Kidney epithelial cell (primary cell): Measurements from ENCODE around the gene KRT25. TPM values are rescaled to one million over a fixed set of nuclear protein-coding genes. Genes with fewer than 3 reads are reported as not detected.

Experiments
- DNase-seq: peaks from one replicate; pipeline ENCODE4 v3.0.0-alpha.2; 2010; ENCODE audit warnings: low read depth
- H3K27me3 ChIP-seq: 2 replicates; pipeline ENCODE4 v1.6.0; 2011; ENCODE audit warnings: low read length; ENCODE audit not compliant: control insufficient read depth, insufficient read depth
- H3K36me3 ChIP-seq: 2 replicates; pipeline ENCODE4 v1.5.1; 2011; ENCODE audit warnings: low read length; ENCODE audit not compliant: control insufficient read depth, insufficient read depth
- H3K4me3 ChIP-seq: 2 replicates; pipeline ENCODE4 v1.5.1; 2011; ENCODE audit warnings: low read depth, mild to moderate bottlenecking, control low read depth, low read length
- CTCF ChIP-seq: IDR thresholded peaks from 2 replicates; pipeline ENCODE4 v1.5.1; 2011; ENCODE audit warnings: mild to moderate bottlenecking, moderate library complexity, low read length, control low read depth, inconsistent platforms; ENCODE audit not compliant: insufficient read depth, poor library complexity, severe bottlenecking
- total RNA-seq: library from RNA; depleted of rRNA; stranded (reverse); fragments of >200 nt; gene quantifications from 2 replicates; pipeline ENCODE4 v1.2.3, GENCODE V29; 2015

Gene KRT25
- not detected in 2 replicates for total RNA-seq

- Histone ChIP-seq H3K27me3 (no peaks in the 10 kb centered on the region), H3K36me3 (no peaks in the 10 kb centered on the region), H3K4me3 (no peak within 1 kb of the TSS)
- no peak for DNase-seq
- TF ChIP-seq CTCF: no peak
Observed at GRCh38 chr17:40755231-40755630, at the start of gene KRT25. Gene KRT25, minus strand, starts transcription at chr17:40755331. Its CDS starts 60 bp downstream, at chr17:40755271.

GRCh38 chr17:40803617-40804082 lies 48.5 kb upstream of the KRT25 start:
- DNase-seq: peak; percentile 14
- Histone ChIP-seq H3K4me3 (no peak overlapping the region), H3K36me3 (no peaks in the 10 kb centered on the region), H3K27me3 (no peaks in the 10 kb centered on the region)
- peak; percentile 90 for TF ChIP-seq CTCF

- H3K27me3 ChIP-seq: no peaks in the 10 kb centered on the region
- no peak for DNase-seq
- no peak for TF ChIP-seq CTCF
- H3K4me3 ChIP-seq: no peak overlapping the region
- H3K36me3 ChIP-seq: no peaks in the 10 kb centered on the region
Observed at GRCh38 chr17:40801157-40801556, 46.0 kb upstream of the KRT25 start.

GRCh38 chr17:40800381-40800780 lies 45.2 kb upstream of the KRT25 start:
- TF ChIP-seq CTCF: no peak
- no peaks in the 10 kb centered on the region for H3K36me3 ChIP-seq
- H3K4me3 ChIP-seq: no peak overlapping the region
- no peak for DNase-seq
- no peaks in the 10 kb centered on the region for H3K27me3 ChIP-seq

- Histone ChIP-seq H3K27me3 (no peaks in the 10 kb centered on the region), H3K4me3 (no peak within 1 kb of the TSS), H3K36me3 (no peaks in the 10 kb centered on the region)
- no peak for DNase-seq
- TF ChIP-seq CTCF: no peak
Observed at GRCh38 chr17:40799859-40800258, 44.7 kb upstream of the KRT25 start, which contains the start of gene KRT28. Gene KRT28, minus strand, starts transcription at chr17:40799959. Its CDS starts 66 bp downstream, at chr17:40799893.

- Histone ChIP-seq H3K36me3 (no peaks in the 10 kb centered on the region), H3K4me3 (no peak overlapping the region), H3K27me3 (no peaks in the 10 kb centered on the region)
- TF ChIP-seq CTCF: no peak
- DNase-seq: no peak
Observed at GRCh38 chr17:40796846-40797245, 41.7 kb upstream of the KRT25 start.
